Omental fat pad (tissue), 4 donors: Measurements from ENCODE around the gene LTBP3. TPM values are rescaled to one million over a fixed set of nuclear protein-coding genes. Genes with fewer than 3 reads are reported as not detected.

Experiments
- ATAC-seq: fragments of 150-250 bp; one replicate; pipeline ENCODE4 v1.9.1; 2016; ENCODE audit warnings: mild to moderate bottlenecking, moderate library complexity; ENCODE audit not compliant: low FRiP score
- DNase-seq: peaks from one replicate; pipeline ENCODE4 v3.0.0-alpha.2; 2019; ENCODE audit warnings: low spot score
- CTCF ChIP-seq, 3 donors: fragments of 450-650 bp; IDR thresholded peaks; one replicate each; pipeline ENCODE4 v1.5.1; 2016 to 2017; ENCODE audit warnings: antibody characterized with exemption in 3 of 3, mild to moderate bottlenecking in 3 of 3, moderate library complexity in 2 of 3
- total RNA-seq, 4 donors: library from RNA; depleted of rRNA; stranded (reverse); fragments of >200 nt; gene quantifications; one replicate each; pipeline ENCODE4 v1.1.0, GENCODE V29; 2016

Gene LTBP3
- total RNA-seq, 4 donors from 2014 or later = 67.3 to 84.8 (median 76.5) TPM

- no peak for DNase-seq
- ATAC-seq = no peak
- TF ChIP-seq CTCF (IDR thresholded peaks at IDR 0.05) = no peak
These were observed 55.9 kb downstream of the LTBP3 start for GRCh38 chr11:65502274-65502554.

DNA sequence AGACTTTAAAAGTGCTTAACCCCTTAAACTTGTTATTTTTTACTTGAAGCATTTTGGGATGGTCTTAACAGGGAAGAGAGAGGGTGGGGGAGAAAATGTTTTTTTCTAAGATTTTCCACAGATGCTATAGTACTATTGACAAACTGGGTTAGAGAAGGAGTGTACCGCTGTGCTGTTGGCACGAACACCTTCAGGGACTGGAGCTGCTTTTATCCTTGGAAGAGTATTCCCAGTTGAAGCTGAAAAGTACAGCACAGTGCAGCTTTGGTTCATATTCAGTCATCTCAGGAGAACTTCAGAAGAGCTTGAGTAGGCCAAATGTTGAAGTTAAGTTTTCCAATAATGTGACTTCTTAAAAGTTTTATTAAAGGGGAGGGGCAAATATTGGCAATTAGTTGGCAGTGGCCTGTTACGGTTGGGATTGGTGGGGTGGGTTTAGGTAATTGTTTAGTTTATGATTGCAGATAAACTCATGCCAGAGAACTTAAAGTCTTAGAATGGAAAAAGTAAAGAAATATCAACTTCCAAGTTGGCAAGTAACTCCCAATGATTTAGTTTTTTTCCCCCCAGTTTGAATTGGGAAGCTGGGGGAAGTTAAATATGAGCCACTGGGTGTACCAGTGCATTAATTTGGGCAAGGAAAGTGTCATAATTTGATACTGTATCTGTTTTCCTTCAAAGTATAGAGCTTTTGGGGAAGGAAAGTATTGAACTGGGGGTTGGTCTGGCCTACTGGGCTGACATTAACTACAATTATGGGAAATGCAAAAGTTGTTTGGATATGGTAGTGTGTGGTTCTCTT lies 56.5 kb downstream of the LTBP3 start:
- TF ChIP-seq CTCF (IDR thresholded peaks at IDR 0.05) = no peak
- DNase-seq (no peak), ATAC-seq (no peak)

DNA sequence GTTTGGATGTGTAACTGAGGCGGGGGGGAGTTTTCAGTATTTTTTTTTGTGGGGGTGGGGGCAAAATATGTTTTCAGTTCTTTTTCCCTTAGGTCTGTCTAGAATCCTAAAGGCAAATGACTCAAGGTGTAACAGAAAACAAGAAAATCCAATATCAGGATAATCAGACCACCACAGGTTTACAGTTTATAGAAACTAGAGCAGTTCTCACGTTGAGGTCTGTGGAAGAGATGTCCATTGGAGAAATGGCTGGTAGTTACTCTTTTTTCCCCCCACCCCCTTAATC lies 57.0 kb downstream of the LTBP3 start:
- no peak for TF ChIP-seq CTCF (IDR thresholded peaks at IDR 0.05)
- ATAC-seq (no peak), DNase-seq (no peak)

GRCh38 chr11:65500387-65501185 lies 57.6 kb downstream of the LTBP3 start:
- peak; percentile 21 for DNase-seq
- no peak for TF ChIP-seq CTCF (IDR thresholded peaks at IDR 0.05)
- ATAC-seq = no peak

DNA sequence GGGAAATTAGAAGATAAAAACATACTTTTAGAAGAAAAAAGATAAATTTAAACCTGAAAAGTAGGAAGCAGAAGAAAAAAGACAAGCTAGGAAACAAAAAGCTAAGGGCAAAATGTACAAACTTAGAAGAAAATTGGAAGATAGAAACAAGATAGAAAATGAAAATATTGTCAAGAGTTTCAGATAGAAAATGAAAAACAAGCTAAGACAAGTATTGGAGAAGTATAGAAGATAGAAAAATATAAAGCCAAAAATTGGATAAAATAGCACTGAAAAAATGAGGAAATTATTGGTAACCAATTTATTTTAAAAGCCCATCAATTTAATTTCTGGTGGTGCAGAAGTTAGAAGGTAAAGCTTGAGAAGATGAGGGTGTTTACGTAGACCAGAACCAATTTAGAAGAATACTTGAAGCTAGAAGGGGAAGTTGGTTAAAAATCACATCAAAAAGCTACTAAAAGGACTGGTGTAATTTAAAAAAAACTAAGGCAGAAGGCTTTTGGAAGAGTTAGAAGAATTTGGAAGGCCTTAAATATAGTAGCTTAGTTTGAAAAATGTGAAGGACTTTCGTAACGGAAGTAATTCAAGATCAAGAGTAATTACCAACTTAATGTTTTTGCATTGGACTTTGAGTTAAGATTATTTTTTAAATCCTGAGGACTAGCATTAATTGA lies 58.3 kb downstream of the LTBP3 start:
- DNase-seq (no peak), ATAC-seq (no peak)
- TF ChIP-seq CTCF (IDR thresholded peaks at IDR 0.05) = no peak

GRCh38 chr11:65498977-65499712 lies 59.0 kb downstream of the LTBP3 start, which contains the start of gene MALAT1:
TSS of gene MALAT1 (plus strand) at chr11:65499045.
- DNase-seq (peak; percentile 93), ATAC-seq (no peak)
- no peak for TF ChIP-seq CTCF (IDR thresholded peaks at IDR 0.05)
